ENCODE results near the gene WRNIP1.

DNA sequence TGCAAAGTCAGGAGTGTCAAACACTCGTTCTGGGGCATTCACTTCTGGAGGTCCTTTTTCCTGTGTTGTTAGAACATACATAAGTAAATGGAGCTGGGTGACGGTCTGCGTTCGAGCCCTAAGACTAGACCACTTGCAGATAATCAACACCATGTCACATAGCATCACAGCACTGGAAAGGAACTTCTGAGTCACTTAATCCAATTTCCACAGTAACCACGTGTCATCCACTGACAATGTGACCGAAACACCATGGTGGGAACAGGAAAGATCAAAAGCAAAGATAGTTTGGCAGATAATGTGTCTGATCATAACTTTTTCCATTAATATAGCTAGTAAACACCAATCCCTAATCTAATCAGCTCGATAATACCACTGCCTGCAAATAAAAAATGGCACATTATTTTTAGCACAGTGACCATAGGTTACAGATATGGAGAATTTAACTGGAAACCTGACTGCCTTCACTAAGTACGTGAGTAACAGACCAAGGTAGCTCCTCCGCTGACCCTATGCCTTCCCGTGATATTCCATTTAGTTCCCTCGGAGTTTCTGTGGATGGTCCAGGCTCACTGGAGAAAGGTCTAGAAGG lies 34.8 kb downstream of the WRNIP1 start:
- TF ChIP-seq, protein P1, sequence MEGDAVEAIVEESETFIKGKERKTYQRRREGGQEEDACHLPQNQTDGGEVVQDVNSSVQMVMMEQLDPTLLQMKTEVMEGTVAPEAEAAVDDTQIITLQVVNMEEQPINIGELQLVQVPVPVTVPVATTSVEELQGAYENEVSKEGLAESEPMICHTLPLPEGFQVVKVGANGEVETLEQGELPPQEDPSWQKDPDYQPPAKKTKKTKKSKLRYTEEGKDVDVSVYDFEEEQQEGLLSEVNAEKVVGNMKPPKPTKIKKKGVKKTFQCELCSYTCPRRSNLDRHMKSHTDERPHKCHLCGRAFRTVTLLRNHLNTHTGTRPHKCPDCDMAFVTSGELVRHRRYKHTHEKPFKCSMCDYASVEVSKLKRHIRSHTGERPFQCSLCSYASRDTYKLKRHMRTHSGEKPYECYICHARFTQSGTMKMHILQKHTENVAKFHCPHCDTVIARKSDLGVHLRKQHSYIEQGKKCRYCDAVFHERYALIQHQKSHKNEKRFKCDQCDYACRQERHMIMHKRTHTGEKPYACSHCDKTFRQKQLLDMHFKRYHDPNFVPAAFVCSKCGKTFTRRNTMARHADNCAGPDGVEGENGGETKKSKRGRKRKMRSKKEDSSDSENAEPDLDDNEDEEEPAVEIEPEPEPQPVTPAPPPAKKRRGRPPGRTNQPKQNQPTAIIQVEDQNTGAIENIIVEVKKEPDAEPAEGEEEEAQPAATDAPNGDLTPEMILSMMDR (IDR thresholded peaks at IDR 0.05) = no peak
- no peak for TF ChIP-seq POLR2A (IDR thresholded peaks at IDR 0.05)

All from sigmoid colon (tissue), 3 donors.